Measurements from ENCODE around the gene FAM151A.
A peak's percentile ranks its signal among the peaks of the same experiment; 100 is the strongest.

Gene FAM151A

GRCh38 chr1:54575605-54576290 is 47.6 kb downstream of the FAM151A start:
- DNase-seq = no peak

- no peak for DNase-seq
These were observed 48.2 kb downstream of the FAM151A start for GRCh38 chr1:54575161-54575560.

DNA sequence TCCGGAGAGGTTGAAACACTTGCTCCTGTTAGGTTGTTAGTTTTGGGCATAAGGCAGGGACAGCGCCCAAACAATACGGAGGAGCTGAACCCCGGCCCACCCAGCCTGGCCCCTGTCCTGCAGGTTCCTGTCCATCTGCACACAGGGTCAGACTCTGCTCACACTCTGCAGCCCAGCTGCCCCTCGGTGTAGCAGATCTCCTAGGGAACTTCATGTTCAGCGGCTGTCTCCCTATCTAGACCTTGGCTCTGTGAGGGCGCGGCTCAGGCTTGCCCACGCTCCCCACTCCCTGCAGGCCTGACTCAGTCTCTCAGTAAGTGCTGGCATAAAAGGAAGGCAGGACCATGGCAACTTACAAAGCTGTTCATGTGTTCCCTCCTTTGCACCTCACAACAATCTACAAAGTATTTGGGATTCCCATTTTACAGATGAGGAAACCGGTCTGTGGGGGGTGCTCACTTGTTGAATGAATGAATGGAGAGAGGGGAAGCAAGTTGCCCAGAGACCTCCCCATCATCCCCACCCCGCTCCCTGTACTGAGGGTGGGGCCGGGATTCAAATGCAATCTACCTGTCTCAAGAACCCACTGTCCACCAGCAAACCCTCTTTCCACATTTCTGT is 49.1 kb downstream of the FAM151A start:
- DNase-seq = no peak

DNA sequence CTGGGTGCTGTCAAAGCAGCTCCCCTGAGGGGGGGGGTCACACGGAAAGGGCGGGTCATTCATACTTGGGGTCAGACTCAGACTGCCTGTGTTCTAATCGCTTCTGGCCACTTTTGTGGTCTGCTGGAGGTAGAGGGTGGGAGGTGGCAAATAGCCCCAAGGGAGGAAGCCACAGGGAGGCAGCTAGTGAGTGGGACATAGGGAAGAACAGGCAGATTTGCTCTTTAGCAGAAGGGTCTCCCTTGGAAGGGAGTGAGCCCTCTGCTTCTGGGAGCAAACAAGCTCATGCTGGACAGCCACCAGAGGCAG is 50.8 kb downstream of the FAM151A start:
- no peak for DNase-seq

GRCh38 chr1:54571803-54572541 is 51.4 kb downstream of the FAM151A start:
- DNase-seq = no peak

GRCh38 chr1:54571326-54571725 is 52.0 kb downstream of the FAM151A start:
- DNase-seq = no peak

DNA sequence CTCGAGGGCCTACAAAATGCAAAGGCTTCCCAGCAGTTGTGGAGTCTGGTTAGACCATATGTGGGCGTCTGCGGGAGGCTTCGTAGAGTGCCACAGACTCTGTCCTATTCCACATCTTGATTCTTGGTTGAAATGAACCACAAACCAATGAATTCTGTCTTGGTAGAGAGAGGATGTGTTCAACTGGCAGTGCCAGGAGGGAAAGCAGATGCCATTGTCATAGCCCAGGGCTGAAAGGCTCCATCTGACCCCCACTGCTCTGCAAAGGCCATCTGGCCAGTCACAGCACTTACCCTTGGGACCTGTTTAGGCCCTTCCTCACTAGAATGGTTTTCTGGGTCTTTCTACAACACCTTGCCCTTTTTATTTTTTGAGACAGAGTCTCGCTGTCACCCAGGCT is 53.2 kb downstream of the FAM151A start:
- no peak for DNase-seq

GRCh38 chr1:54569339-54569738 is 54.0 kb downstream of the FAM151A start:
- DNase-seq = no peak

GRCh38 chr1:54567961-54568360 is 55.4 kb downstream of the FAM151A start:
- DNase-seq = no peak

DNA sequence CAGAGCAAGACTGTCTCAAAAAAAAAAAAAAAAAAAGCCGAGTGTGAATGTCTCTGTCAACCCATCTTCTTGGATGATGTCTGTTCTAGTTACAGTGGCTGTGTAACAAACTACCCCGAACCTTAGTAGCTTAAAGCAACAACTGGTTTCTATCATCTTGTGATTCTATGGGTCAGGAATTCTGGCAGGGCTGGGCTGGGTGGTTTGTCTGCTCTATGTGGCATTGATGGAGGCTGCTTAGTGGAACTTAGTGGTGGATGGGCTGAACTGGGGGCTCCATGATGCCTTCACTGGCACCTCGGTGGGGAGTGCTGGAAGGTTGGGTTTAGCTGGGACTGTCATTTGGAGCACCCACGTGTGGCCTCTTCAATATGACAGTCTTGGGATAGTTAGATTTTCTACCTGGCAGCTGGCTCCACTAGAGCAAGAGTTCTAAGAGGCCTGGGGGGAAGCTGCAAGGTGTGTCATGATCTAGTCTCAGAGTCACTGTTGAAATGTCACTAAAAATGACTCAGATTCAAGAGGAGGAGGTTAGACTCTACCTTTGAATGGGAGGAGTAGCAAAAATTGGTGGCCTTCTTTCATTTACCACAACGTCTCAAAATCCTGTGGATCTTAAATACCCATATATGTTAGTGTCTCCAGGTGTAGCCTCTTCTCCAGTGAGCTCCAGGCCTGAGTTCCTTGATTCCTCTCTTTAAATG is 56.7 kb downstream of the FAM151A start:
- DNase-seq = no peak

GRCh38 chr1:54565113-54565501 is 58.2 kb downstream of the FAM151A start:
- no peak for DNase-seq

DNA sequence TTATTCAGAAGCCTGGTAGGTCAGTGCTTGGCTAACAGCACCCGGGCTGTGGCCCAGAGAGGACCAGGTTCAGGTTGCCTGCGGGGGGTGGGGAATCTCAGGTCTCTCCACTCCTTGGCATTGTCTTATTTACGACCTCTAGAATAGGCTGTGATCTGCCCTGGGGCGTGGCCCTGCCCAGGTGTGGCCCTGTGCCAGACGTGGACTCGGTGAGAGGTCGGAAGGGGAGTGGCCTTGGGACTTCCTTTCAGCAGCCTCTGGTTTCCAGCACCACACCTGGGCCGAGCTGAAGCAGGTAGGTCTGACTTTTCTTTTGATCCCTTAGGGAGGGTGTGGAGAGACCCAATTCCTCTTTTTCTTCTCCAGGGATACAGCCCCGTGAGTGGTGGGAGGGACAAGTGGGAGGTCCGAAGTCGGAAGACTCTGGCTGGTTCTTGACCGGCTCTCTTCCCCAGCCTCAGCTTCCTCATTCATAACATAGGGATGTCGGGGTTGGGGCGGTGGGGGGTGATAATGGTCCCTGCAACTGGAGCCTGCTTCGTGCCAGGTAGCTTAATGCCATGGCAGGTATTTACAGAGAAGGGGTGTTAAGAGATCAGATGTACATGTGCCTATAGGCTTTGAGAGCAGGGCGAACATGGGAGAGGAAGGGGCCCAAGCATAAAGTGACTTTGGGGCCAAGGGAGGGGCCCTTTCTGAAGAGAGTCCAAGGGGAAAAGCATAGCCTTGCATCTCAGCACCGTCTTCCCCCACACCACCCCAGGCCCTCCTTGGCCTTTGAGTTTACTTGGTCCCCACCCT is 58.8 kb downstream of the FAM151A start:
- DNase-seq = peak; percentile 92

- DNase-seq = no peak
These were observed 63.5 kb downstream of the FAM151A start for GRCh38 chr1:54559771-54560231.

Measured in DMS79 treated with DMSO at 0.1 percent for 48 hours (cell line).